T-helper 2 cell treated with Interferon-gamma antibody and Interleukin-4, amounts not matched to agents 5 μg/mL and 100 μg/mL, for 36 hours (primary cell): ENCODE results near the gene COL18A1.

Experiments
- DNase-seq: peaks from one replicate; pipeline ENCODE4 v3.0.0; 2021; ENCODE audit warnings: low spot score
- H3K27ac Mint-ChIP-seq: one replicate; pipeline ENCODE4 v1.8.0; 2021; ENCODE audit warnings: mild to moderate bottlenecking, mixed read lengths
- H3K27me3 Mint-ChIP-seq: one replicate; pipeline ENCODE4 v1.8.0; 2021; ENCODE audit warnings: low read depth, mixed read lengths
- H3K36me3 Mint-ChIP-seq: one replicate; pipeline ENCODE4 v1.8.0; 2021; ENCODE audit warnings: low read depth, mixed read lengths
- H3K4me1 Mint-ChIP-seq: one replicate; pipeline ENCODE4 v1.8.0; 2021; ENCODE audit warnings: low read depth, mixed read lengths
- H3K4me3 Mint-ChIP-seq: one replicate; pipeline ENCODE4 v1.8.0; 2022; ENCODE audit warnings: mild to moderate bottlenecking, moderate library complexity, mixed read lengths
- H3K9me3 Mint-ChIP-seq: one replicate; pipeline ENCODE4 v1.8.0; 2021; ENCODE audit warnings: mixed read lengths

COL18A1 gene

GRCh38 chr21:45454060-45454925, 49.3 kb downstream of the COL18A1 start:
- H3K27me3 Mint-ChIP-seq, result no peaks in the 10 kb centered on the region
- no peak overlapping the region for H3K27ac Mint-ChIP-seq
- H3K36me3 Mint-ChIP-seq, result no peaks in the 10 kb centered on the region
- H3K4me1 Mint-ChIP-seq, result no peaks in the 10 kb centered on the region
- H3K4me3 Mint-ChIP-seq, result no peak overlapping the region
- peaks cover 11% of the 10 kb centered on the region for H3K9me3 Mint-ChIP-seq
- no peak for DNase-seq

GRCh38 chr21:45454926-45455673, 50.1 kb downstream of the COL18A1 start:
- DNase-seq, result no peak
- Mint-ChIP-seq H3K36me3 (no peaks in the 10 kb centered on the region), H3K9me3 (peaks cover 11% of the 10 kb centered on the region), H3K27ac (no peak overlapping the region), H3K4me1 (no peaks in the 10 kb centered on the region), H3K4me3 (no peak overlapping the region), H3K27me3 (no peaks in the 10 kb centered on the region)

- no peak for DNase-seq
- H3K9me3 Mint-ChIP-seq, result peaks cover 11% of the 10 kb centered on the region
- no peak overlapping the region for H3K4me3 Mint-ChIP-seq
- no peaks in the 10 kb centered on the region for H3K4me1 Mint-ChIP-seq
- no peak overlapping the region for H3K27ac Mint-ChIP-seq
- no peaks in the 10 kb centered on the region for H3K36me3 Mint-ChIP-seq
- H3K27me3 Mint-ChIP-seq, result no peaks in the 10 kb centered on the region
Observed at GRCh38 chr21:45455674-45456583, 51.0 kb downstream of the COL18A1 start.

GRCh38 chr21:45456584-45457160, 51.7 kb downstream of the COL18A1 start:
- Mint-ChIP-seq H3K9me3 (peaks cover 11% of the 10 kb centered on the region), H3K27ac (no peak overlapping the region), H3K36me3 (no peaks in the 10 kb centered on the region), H3K27me3 (peaks cover 2% of the 10 kb centered on the region), H3K4me1 (no peaks in the 10 kb centered on the region), H3K4me3 (no peak overlapping the region)
- DNase-seq, result no peak

- Mint-ChIP-seq H3K9me3 (peaks cover 11% of the 10 kb centered on the region), H3K27ac (no peak overlapping the region), H3K4me1 (no peaks in the 10 kb centered on the region), H3K4me3 (no peak overlapping the region), H3K27me3 (peaks cover 6% of the 10 kb centered on the region), H3K36me3 (no peaks in the 10 kb centered on the region)
- DNase-seq, result no peak
Observed at GRCh38 chr21:45457161-45457831, 52.3 kb downstream of the COL18A1 start.

GRCh38 chr21:45457832-45458172, 52.8 kb downstream of the COL18A1 start:
- no peaks in the 10 kb centered on the region for H3K36me3 Mint-ChIP-seq
- H3K4me1 Mint-ChIP-seq, result no peaks in the 10 kb centered on the region
- H3K9me3 Mint-ChIP-seq, result peaks cover 6% of the 10 kb centered on the region
- DNase-seq, result no peak
- peaks cover 11% of the 10 kb centered on the region for H3K27me3 Mint-ChIP-seq
- H3K4me3 Mint-ChIP-seq, result no peak overlapping the region
- no peak overlapping the region for H3K27ac Mint-ChIP-seq

GRCh38 chr21:45458281-45459170, 53.6 kb downstream of the COL18A1 start:
- H3K4me3 Mint-ChIP-seq, result no peak overlapping the region
- no peaks in the 10 kb centered on the region for H3K36me3 Mint-ChIP-seq
- peaks cover 12% of the 10 kb centered on the region for H3K27me3 Mint-ChIP-seq
- no peak for DNase-seq
- no peaks in the 10 kb centered on the region for H3K4me1 Mint-ChIP-seq
- H3K9me3 Mint-ChIP-seq, result no peaks in the 10 kb centered on the region
- H3K27ac Mint-ChIP-seq, result no peak overlapping the region

- Mint-ChIP-seq H3K27ac (no peak overlapping the region), H3K27me3 (peaks cover 12% of the 10 kb centered on the region), H3K9me3 (no peaks in the 10 kb centered on the region), H3K4me1 (no peaks in the 10 kb centered on the region), H3K4me3 (no peak overlapping the region), H3K36me3 (no peaks in the 10 kb centered on the region)
- DNase-seq, result no peak
Observed at GRCh38 chr21:45459171-45460010, 54.4 kb downstream of the COL18A1 start.

- DNase-seq, result no peak
- no peaks in the 10 kb centered on the region for H3K9me3 Mint-ChIP-seq
- H3K4me1 Mint-ChIP-seq, result no peaks in the 10 kb centered on the region
- peaks cover 12% of the 10 kb centered on the region for H3K27me3 Mint-ChIP-seq
- H3K36me3 Mint-ChIP-seq, result no peaks in the 10 kb centered on the region
- no peak overlapping the region for H3K27ac Mint-ChIP-seq
- no peak overlapping the region for H3K4me3 Mint-ChIP-seq
Observed at GRCh38 chr21:45460011-45460565, 55.1 kb downstream of the COL18A1 start.

- Mint-ChIP-seq H3K27ac (no peak overlapping the region), H3K9me3 (no peaks in the 10 kb centered on the region), H3K36me3 (no peaks in the 10 kb centered on the region), H3K4me1 (no peaks in the 10 kb centered on the region), H3K4me3 (no peak overlapping the region), H3K27me3 (peaks cover 12% of the 10 kb centered on the region)
- DNase-seq, result no peak
Observed at GRCh38 chr21:45460611-45461368, 55.8 kb downstream of the COL18A1 start.

GRCh38 chr21:45461369-45461750, 56.4 kb downstream of the COL18A1 start:
- Mint-ChIP-seq H3K27me3 (peaks cover 12% of the 10 kb centered on the region), H3K36me3 (no peaks in the 10 kb centered on the region), H3K9me3 (no peaks in the 10 kb centered on the region), H3K4me3 (no peak overlapping the region), H3K27ac (no peak overlapping the region), H3K4me1 (no peaks in the 10 kb centered on the region)
- no peak for DNase-seq
